Spleen (tissue), 7 donors: Measurements from ENCODE around the gene SLC35C1.

Experiments used
- POLR2A ChIP-seq, 3 donors: fragments of 450-650 bp; IDR thresholded peaks; one replicate each; pipeline ENCODE4 v1.5.1; 2017; ENCODE audit warnings: antibody characterized with exemption in 3 of 3, mild to moderate bottlenecking in 1 of 3
- POLR2AphosphoS5 ChIP-seq, 3 donors: sonication (generic); formaldehyde crosslinking; IDR thresholded peaks; one replicate each; pipeline ENCODE4 v1.5.1; 2017; ENCODE audit warnings: antibody characterized with exemption in 3 of 3
- TF ChIP-seq, protein P1 (sequence below), 11 experiments: fragments of 200-600 bp in 7 of 11; fragments of 450-650 bp in 4 of 11; sonication (generic) in 4 of 11; IDR thresholded peaks in 8 of 11; conservative IDR thresholded peaks in 3 of 11; 1 replicate in 7 of 11; 2 replicates in 4 of 11; pipeline versions ENCODE4 v1.4.0 to v1.8.0; 2016 to 2021; ENCODE audit warnings: antibody characterized with exemption in 11 of 11, inconsistent platforms in 4 of 11, mild to moderate bottlenecking in 1 of 11
- donor health status: DM: no; HTN: no; CAD: no; lungs with moderate emphysema.
- donor health status: DM: no; HTN: no; CAD: no.
- donor health status: DM: no; HTN: no; CAD: no.

DNA sequence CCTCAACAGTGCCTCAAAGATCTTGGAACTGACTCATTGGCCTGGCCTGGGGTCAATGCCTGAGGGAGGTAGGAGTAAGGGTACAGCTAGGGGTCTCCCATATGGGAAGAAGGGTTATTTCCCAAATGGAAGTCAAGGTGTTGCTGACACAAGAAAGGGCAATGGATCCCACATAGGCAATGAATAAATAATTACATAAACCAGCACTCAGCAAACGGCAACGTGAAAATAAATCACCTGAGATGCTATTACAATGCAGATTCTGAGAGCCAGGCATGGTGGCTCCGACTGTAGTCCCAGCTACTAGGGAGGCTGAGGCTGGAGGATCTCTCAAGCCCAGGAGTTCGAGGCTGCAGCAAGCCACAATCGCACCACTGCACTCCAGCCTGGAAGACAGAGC, 36.5 kb upstream of the SLC35C1 start:
- TF ChIP-seq, protein P1, sequence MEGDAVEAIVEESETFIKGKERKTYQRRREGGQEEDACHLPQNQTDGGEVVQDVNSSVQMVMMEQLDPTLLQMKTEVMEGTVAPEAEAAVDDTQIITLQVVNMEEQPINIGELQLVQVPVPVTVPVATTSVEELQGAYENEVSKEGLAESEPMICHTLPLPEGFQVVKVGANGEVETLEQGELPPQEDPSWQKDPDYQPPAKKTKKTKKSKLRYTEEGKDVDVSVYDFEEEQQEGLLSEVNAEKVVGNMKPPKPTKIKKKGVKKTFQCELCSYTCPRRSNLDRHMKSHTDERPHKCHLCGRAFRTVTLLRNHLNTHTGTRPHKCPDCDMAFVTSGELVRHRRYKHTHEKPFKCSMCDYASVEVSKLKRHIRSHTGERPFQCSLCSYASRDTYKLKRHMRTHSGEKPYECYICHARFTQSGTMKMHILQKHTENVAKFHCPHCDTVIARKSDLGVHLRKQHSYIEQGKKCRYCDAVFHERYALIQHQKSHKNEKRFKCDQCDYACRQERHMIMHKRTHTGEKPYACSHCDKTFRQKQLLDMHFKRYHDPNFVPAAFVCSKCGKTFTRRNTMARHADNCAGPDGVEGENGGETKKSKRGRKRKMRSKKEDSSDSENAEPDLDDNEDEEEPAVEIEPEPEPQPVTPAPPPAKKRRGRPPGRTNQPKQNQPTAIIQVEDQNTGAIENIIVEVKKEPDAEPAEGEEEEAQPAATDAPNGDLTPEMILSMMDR (IDR thresholded peaks at IDR 0.05 in 8 of 11, conservative IDR thresholded peaks at IDR 0.05 in 3 of 11), result no peak
- TF ChIP-seq POLR2A (IDR thresholded peaks at IDR 0.05), result no peak
- no peak for TF ChIP-seq POLR2AphosphoS5 (IDR thresholded peaks at IDR 0.05)
